Peyer's patch (tissue), 4 donors: ENCODE results near the gene EPN1. TPM values are rescaled to one million over a fixed set of nuclear protein-coding genes. Genes with fewer than 3 reads are reported as not detected.

ENCODE experiments used
- DNase-seq, 3 donors: peaks; one replicate each; pipeline ENCODE4 v3.0.0-alpha.2; 2017 to 2019
- H3K27ac ChIP-seq, 4 donors: fragments of 200-600 bp; sonication (generic); one replicate each; pipeline ENCODE4 v1.5.1; 2016 to 2019
- H3K27me3 ChIP-seq, 2 donors: fragments of 200-600 bp; sonication (generic); one replicate each; pipeline ENCODE4 v1.5.1; 2019
- H3K36me3 ChIP-seq, 3 donors: fragments of 200-600 bp; sonication (generic); one replicate each; pipeline ENCODE4 v1.5.1; 2016 to 2019
- H3K4me1 ChIP-seq, 4 donors: fragments of 200-600 bp; sonication (generic); one replicate each; pipeline ENCODE4 v1.5.1; 2016 to 2019
- H3K4me3 ChIP-seq, 4 donors: fragments of 200-600 bp; sonication (generic); 1 replicate in 3 of 4; 2 replicates in 1 of 4; pipeline ENCODE4 v1.5.1; 2016 to 2019; ENCODE audit warnings: mild to moderate bottlenecking in 1 of 4
- H3K9me3 ChIP-seq, 4 donors: fragments of 200-600 bp; sonication (generic); one replicate each; pipeline ENCODE4 v1.5.1; 2016 to 2019; ENCODE audit warnings: mild to moderate bottlenecking in 1 of 4
- CTCF ChIP-seq, 6 experiments: fragments of 450-650 bp in 4 of 6; fragments of 200-600 bp in 2 of 6; sonication (generic) in 1 of 6; IDR thresholded peaks; one replicate each; pipeline ENCODE4 v1.5.1; 2017 to 2019; ENCODE audit warnings: antibody characterized with exemption in 6 of 6, mild to moderate bottlenecking in 3 of 6, moderate library complexity in 1 of 6
- POLR2A ChIP-seq, 2 donors: fragments of 450-650 bp; IDR thresholded peaks; one replicate each; pipeline ENCODE4 v1.5.1; 2017; ENCODE audit warnings: antibody characterized with exemption in 2 of 2, mild to moderate bottlenecking in 2 of 2, moderate library complexity in 2 of 2
- total RNA-seq, 4 donors: library from RNA; depleted of rRNA; stranded (reverse); fragments of >200 nt; gene quantifications; one replicate each; pipeline ENCODE4 v1.1.0, GENCODE V29; 2016

Gene EPN1
- total RNA-seq, 4 donors from 2014 or later, result 120 to 241 (median 163) TPM

DNA sequence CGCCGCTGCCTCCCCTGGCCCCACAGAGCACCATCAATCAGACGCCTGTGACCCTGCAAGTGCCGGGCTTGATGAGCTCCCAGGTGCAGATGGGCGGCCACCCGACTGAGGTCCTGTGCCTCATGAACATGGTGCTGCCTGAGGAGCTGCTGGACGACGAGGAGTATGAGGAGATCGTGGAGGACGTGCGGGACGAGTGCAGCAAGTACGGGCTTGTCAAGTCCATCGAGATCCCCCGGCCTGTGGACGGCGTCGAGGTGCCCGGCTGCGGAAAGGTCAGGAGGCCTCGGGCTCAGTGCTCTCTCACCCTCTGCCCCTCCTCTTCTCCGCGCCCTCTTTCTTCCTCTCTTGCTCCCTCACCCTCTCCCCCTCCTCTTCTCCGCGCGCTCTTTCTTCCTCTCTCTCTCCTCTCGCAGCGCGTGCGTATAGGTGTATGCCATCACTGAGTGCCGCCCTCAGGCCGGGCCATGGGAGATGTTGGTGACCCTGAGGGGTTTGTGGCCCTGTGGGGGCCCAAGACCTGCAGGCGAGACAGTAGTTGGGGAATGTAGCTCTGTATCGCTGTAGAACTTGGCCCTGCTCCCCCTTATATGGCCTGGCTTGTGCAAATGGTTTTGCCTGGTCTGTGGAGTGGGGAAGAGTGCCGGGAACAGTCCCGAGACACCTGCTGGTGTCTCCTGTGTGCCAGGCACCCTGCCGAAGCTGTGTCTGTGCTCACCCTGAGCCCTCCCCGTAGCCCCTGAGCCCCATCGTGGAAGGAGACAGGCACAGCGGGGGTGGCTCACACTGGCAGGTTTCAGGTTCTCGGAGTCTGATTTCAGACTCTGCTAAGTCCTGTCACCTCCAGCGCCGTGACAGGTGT, 5.4 kb upstream of the EPN1 start:
- no peak for DNase-seq
- H3K4me3 ChIP-seq, result no peak overlapping the region
- no peak overlapping the region for H3K27ac ChIP-seq
- peaks cover 0 to 87% (median 0%) of the 10 kb centered on the region in 3 donors for H3K36me3 ChIP-seq
- no peaks in the 10 kb centered on the region for H3K27me3 ChIP-seq
- H3K9me3 ChIP-seq, result no peaks in the 10 kb centered on the region
- H3K4me1 ChIP-seq, result peaks cover 0 to 50% (median 2%) of the 10 kb centered on the region in 4 donors
- TF ChIP-seq POLR2A (IDR thresholded peaks at IDR 0.05) (no peak), CTCF (IDR thresholded peaks at IDR 0.05) (no peak)

GRCh38 chr19:55670280-55671053, 4.6 kb upstream of the EPN1 start:
- no peak for TF ChIP-seq CTCF (IDR thresholded peaks at IDR 0.05)
- no peak for TF ChIP-seq POLR2A (IDR thresholded peaks at IDR 0.05)
- DNase-seq, result peak in 1 of 3 donors; percentile 68
- Histone ChIP-seq H3K36me3 (peaks cover 0 to 81% (median 0%) of the 10 kb centered on the region in 3 donors), H3K27me3 (no peaks in the 10 kb centered on the region), H3K4me3 (no peak overlapping the region), H3K4me1 (peaks cover 0 to 51% (median 2%) of the 10 kb centered on the region in 4 donors), H3K9me3 (no peaks in the 10 kb centered on the region), H3K27ac (no peak overlapping the region)

- Histone ChIP-seq H3K27ac (no peak overlapping the region), H3K4me1 (peaks cover 0 to 54% (median 4%) of the 10 kb centered on the region in 4 donors), H3K36me3 (peaks cover 0 to 75% (median 0%) of the 10 kb centered on the region in 3 donors)
Observed at GRCh38 chr19:55671054-55671378, 4.0 kb upstream of the EPN1 start.

GRCh38 chr19:55672418-55672817, 2.6 kb upstream of the EPN1 start:
- Histone ChIP-seq H3K27ac (no peak overlapping the region), H3K4me3 (no peak overlapping the region), H3K4me1 (peaks cover 4 to 53% (median 12%) of the 10 kb centered on the region in 4 donors), H3K9me3 (no peaks in the 10 kb centered on the region), H3K36me3 (peaks cover 0 to 61% (median 0%) of the 10 kb centered on the region in 3 donors), H3K27me3 (no peaks in the 10 kb centered on the region)
- TF ChIP-seq POLR2A (IDR thresholded peaks at IDR 0.05) (no peak), CTCF (IDR thresholded peaks at IDR 0.05) (no peak)
- DNase-seq, result no peak

More at GRCh38 chr19:55671054-55671378, 4.0 kb upstream of the EPN1 start:
- no peaks in the 10 kb centered on the region for H3K27me3 ChIP-seq
- DNase-seq, result no peak
- no peak for TF ChIP-seq POLR2A (IDR thresholded peaks at IDR 0.05)
- TF ChIP-seq CTCF (IDR thresholded peaks at IDR 0.05), result no peak
- no peaks in the 10 kb centered on the region for H3K9me3 ChIP-seq
- H3K4me3 ChIP-seq, result no peak overlapping the region

DNA sequence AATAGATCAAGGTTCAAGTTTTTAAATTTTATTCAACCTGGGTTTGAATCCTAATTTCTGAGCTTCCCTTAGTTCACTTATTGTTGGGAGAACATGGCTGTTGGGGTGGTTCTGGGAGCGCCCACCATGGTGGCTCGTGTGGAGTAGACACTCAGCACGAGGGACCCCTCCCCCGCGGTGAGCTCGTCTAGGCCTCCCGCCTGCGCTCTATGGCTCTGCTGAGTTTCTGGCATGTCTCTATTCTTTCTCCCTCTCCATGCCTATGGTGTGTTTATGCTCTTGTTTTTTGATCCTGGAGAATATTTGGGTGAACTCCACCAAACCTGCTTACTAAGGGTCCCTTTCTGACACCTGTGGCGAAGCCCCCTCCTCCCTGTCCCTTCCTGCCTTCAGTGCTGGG, 1.6 kb upstream of the EPN1 start:
- Histone ChIP-seq H3K27ac (no peak overlapping the region), H3K27me3 (no peaks in the 10 kb centered on the region), H3K4me3 (no peak overlapping the region), H3K36me3 (peaks cover 0 to 52% (median 0%) of the 10 kb centered on the region in 3 donors), H3K4me1 (peaks cover 4 to 54% (median 17%) of the 10 kb centered on the region in 4 donors), H3K9me3 (no peaks in the 10 kb centered on the region)
- no peak for DNase-seq
- no peak for TF ChIP-seq CTCF (IDR thresholded peaks at IDR 0.05)
- no peak for TF ChIP-seq POLR2A (IDR thresholded peaks at IDR 0.05)
